Fibroblast of the conjunctiva (primary cell): ENCODE results near the gene PSAP.

Experiments used
- DNase-seq: peaks from one replicate; pipeline ENCODE4 v3.0.0-alpha.2; 2010; ENCODE audit warnings: low read depth

PSAP gene

DNA sequence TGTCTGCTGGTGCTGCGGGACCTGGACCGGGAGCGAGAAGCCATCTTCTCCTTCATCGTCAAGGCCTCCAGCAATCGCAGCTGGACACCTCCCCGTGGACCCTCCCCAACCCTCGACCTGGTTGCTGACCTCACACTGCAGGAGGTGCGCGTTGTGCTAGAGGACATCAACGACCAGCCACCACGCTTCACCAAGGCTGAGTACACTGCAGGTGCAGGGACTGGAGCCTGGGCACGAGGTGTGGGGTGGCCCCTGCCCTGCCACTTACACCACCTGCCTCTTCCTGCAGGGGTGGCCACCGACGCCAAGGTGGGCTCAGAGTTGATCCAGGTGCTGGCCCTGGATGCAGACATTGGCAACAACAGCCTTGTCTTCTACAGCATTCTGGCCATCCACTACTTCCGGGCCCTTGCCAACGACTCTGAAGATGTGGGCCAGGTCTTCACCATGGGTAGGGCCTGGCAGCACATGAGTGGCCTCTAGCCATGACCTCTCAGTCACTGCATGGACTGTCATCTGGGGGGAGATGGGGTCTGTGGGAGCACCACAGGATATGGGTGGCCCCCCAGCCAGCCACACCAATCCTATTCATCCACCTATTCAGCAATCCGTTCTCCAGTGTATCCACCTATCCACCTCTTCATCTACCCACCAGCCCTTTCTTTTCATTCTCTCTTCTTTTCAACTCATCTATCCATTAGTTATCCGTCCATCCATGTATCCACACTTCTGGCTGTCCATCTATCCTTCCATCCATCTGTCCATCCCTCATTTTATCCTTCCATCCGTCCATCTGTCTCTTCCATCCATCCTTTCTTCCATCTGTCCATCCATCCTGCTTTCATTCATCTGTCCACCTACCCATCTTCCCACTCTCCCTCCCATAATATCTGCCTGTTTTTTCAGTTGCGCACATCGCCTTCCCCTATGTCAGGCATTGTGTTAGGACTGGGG lies 43.2 kb downstream of the PSAP start:
- no peak for DNase-seq

DNA sequence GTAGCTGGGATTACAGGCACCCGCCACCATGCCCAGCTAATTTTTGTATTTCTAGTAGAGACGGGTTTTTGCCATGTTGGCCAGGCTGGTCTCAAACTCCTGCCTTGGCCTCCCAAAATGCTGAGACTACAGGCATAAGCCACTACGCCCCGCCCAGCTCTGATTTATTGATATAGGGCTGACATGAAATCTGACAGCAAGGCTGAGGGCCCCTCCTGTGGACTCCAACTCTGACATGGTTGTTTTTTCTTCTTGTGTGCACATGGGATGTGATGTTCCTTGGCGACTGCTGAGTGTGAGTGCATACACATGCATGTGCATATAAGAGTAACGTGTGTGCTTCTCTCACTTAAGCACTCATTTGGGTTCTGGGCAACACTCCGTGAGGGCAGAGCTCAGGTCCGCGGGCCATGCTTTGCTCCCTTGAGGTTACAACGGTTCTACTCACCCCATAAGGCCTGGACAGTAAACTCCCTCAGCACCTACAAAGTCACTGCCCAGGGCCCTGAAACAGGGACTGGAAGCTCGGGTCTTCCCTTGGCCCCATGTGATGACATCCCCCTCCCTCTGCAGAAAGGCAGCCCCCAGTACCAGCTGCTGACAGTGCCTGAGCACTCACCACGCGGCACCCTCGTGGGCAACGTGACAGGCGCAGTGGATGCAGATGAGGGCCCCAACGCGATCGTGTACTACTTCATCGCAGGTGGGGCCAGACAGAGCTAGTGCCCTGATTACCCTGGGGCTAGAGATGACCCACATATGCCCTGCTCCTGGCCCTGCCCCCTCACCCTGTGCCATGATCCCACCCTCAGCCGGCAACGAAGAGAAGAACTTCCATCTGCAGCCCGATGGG lies 44.1 kb downstream of the PSAP start:
- DNase-seq, result no peak

DNA sequence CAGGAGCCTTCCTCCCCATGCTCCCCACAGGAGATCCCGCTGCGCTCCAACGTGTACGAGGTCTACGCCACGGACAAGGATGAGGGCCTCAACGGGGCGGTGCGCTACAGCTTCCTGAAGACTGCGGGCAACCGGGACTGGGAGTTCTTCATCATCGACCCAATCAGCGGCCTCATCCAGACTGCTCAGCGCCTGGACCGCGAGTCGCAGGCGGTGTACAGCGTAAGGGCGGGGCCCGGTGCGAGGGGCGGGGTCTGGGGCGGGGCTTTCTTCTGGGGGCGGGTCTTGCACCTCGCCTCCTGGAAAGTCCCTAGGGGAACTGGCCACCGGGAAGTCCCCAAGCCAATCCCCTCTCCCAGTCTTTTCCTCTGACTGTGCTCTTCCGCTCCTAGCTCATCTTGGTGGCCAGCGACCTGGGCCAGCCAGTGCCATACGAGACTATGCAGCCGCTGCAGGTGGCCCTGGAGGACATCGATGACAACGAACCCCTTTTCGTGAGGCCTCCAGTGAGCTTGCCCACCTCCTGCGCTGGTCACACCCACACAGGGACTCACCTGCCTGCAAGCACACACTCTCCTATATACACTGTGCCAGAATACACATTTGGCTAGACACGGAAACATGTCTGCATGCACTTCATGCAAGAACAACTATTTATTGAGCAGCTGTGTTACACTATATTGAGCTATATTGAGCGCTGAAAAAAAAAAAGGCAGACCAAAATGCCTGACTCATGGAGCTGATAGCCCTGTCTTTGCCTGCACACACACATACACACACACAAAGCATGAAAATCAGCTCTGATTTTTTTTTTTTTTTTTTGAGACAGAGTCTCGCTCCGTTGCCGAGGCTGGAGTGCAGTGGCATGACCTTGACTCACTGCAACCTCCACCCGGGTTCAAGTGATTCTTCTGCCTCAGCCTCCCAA lies 45.0 kb downstream of the PSAP start:
- DNase-seq, result no peak

DNA sequence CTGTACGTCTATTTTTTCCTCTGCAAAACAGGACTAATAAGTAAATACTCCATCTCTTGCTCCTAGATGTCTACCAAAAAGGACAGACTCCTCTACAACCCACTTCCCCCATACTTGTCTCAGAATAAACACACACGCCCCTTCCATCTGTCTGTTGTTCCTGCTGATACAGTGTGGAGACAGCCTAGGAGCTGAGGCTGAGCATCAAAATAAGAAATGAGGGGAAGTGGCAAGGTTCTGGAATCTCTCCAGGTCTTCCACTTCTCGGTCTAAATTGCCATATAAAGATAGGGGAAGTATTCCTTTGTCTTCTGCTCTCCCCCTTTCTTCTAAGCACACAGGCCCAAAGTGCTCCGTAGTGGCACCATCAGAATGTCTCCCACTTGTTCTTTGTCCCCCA lies 47.0 kb downstream of the PSAP start:
- DNase-seq, result no peak

DNA sequence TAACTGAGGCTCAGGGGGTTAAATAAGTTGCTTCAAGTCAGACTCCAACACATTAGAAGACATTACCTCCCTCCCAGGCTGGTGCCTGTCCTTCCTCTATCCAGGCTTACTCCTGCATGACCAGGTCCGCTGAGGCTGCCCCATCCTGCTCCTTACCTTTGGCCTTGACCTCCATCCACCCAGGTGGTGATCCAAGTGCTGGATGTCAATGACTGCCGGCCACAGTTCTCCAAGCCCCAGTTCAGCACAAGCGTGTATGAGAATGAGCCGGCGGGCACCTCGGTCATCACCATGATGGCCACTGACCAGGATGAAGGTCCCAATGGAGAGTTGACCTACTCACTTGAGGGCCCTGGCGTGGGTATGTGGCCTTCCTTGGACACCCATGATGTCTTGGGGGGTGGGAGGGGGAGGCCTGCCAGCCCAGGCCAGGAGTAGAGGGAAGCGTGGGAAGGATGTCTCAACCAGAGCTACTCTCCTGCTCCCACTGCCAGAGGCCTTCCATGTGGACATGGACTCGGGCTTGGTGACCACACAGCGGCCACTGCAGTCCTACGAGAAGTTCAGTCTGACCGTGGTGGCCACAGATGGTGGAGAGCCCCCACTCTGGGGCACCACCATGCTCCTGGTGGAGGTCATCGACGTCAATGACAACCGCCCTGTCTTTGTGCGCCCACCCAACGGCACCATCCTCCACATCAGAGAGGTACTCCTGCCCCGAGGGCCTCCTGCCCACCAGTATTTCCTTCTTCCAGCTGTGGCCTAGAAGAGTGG lies 48.1 kb downstream of the PSAP start:
- no peak for DNase-seq

DNA sequence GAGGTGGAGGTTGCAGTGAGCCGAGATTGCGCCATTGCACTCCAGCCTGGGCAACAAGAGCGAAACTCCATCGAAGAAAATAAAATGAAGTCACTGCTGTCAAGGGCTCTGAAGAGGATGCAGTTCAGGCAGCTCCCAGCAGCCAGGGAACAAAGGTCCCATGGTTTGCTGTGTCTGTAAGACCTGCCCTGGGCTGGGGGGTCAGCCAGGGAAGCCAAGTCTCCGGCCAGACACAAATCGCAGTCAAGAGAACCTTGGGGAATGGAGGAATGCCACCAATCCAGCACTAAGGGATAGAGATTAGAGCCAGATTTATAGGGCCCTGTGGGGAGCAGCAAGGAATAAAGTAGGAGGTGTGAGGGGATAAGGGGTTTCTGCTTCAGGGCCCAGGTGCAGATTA lies 48.8 kb downstream of the PSAP start:
- DNase-seq, result no peak

DNA sequence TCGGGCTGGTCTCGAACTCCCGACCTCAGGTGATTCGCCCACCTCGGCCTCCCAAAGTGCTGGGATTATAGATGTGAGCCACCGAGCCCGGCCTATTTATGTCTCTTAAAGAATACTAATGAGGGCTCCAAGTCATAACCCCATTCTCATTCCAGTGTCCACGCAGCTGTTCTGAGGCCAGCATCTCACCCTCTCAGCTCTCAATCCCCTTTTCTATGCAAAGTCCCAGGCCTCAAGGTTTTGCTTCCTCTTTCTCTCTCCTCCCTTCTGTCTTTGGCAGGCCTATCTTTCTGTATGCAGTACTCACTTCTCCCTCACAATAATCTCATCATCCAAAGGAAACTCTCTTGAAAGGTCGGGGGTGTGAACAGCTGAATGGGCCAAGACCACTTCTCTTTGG lies 49.7 kb downstream of the PSAP start:
- no peak for DNase-seq

DNA sequence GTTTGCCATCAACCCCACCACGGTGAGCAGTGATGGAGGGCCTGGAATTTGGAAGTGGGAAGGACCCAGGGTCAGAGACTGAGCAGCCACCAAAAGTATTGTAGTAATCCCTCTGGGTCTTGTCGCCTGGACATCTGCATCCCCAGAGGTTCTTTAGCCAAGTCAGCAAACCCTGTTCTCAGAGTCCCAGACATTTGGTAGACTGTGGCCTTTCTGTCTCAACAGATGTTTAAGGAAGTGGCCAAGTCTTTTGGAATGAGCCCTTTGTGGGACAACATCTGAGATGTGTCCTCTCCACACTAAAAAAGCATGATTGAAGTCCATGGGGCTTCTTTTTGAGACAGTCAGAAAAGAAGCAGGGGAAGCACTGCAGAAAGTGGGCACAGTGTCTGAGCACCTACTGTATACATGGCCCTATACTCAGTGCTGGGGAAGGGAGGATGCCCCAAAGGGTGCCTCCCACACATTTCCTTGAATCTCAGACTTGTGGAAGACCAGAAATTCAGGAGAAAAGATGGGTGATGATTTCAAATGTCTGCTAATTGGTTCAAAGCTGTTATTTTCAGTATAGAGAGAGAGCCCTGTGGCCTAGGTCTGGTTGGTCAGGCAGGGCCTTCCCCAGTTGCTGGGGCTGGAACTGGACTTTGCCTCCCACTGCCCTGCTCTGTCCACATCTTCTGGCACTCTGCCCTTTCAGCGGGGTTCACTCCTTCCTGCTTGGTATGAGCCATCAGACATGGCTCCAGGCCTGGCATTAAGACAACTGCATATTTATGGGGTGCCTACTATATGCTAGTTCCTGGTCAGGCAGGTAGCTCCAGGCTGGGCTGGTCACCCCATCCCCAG lies 51.2 kb downstream of the PSAP start:
- no peak for DNase-seq

DNA sequence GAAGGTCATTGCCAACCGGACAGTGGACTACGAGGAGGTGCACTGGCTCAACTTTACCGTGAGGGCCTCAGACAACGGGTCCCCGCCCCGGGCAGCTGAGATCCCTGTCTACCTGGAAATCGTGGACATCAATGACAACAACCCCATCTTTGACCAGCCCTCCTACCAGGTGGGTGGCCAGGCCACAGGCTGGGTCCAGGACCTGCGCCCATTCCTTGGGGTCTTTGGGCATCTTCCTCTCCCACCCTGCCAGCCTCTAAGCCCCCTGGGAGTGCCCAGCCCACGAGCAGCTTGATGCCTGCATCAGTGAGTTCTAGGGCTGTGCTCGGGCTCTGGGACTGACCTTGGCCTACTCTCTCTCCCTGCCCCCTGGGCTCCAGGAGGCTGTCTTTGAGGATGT lies 51.9 kb downstream of the PSAP start:
- no peak for DNase-seq

DNA sequence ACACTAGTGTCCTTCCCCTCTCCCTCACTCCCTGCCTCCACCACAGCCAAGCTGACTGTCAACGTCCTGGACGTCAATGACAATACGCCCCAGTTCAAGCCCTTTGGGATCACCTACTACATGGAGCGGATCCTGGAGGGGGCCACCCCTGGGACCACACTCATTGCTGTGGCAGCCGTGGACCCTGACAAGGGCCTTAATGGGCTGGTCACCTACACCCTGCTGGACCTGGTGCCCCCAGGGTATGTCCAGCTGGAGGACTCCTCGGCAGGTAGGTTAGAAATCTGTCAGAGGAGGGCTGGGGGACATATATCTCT lies 52.8 kb downstream of the PSAP start:
- no peak for DNase-seq

DNA sequence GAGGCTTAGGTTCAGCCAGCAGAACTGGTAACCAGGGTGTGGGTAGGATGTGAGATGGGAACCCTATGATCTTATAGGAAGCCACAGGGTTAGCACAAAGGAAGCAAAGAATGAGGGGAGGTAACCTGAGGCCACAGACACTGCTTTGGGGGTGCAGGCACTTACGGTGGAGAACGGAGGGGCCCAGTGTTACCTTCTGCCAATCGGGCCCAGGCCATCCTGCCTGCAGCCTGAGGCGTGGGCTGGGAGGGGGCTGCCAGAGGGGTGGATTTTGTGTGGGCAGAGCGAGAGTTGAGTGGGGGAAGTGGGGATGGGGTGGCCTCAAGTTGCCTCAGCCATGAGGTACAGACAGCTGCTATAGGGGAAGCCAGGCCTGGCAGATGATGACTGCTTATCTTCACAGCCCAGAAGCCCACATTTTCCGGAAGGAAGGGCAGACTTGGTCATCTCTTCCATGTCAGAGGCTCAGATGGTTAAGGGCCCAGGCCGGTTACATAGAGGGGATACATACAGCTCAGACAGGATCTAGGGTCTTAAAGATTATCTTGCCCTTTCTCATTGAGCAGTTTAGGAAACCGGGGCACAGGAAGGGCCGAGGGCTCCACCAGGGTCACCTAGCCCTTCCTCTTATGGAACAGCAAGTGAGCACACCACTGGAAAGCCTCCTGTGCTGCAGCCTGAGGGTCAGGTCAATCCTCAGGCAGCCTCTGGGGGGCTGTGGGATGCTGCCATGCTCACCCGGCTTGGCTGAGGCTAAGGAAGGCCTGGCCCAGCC lies 53.3 kb downstream of the PSAP start:
- no peak for DNase-seq

DNA sequence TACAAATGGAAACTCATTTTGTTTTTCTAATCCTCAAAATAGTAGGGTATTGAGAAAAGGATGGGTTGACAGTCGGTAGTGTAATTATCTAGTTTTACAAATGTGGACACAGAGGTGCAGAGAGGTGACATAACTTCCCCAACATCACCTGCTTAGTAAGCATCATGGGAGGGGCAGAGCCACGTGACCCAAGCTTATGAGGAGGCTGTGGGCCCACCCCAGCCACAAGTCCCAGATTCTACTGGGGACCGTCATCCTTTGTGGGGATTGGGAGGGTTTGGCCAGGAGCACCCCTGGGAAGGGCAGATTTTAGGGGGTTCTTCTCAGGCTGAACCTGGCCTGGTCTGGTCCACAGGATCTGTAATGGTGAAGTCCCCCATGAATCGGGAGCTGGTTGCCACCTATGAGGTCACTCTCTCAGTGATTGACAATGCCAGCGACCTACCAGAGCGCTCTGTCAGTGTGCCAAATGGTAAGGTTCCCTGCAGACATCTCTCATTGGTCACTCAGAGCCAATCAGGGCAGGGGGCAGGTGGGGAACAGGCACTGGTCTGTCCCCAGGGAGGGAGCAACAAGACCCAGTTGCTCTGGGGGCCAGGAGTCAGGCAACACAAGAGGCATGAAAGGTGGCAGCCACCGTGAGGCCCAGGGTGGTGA lies 54.2 kb downstream of the PSAP start:
- DNase-seq, result no peak

DNA sequence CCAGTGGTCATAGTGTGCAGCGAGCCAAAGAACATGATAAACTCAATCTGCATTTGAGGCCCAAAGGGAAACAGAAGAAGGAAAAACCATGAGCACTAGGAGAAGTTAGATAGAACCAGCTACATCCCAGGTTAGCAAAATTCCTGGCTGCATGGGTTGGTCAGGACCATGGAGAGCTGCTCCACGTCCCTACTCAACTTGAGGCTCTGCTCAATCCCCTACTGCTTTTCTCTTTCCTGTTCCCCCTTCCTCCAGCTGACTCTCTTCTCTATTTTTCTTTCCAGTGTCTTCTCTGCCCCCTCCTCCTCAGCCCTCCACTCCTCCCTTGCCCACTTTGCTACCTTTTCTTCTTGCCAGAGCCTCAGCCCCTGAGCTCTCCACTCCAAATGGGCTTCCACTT lies 55.8 kb downstream of the PSAP start:
- no peak for DNase-seq

DNA sequence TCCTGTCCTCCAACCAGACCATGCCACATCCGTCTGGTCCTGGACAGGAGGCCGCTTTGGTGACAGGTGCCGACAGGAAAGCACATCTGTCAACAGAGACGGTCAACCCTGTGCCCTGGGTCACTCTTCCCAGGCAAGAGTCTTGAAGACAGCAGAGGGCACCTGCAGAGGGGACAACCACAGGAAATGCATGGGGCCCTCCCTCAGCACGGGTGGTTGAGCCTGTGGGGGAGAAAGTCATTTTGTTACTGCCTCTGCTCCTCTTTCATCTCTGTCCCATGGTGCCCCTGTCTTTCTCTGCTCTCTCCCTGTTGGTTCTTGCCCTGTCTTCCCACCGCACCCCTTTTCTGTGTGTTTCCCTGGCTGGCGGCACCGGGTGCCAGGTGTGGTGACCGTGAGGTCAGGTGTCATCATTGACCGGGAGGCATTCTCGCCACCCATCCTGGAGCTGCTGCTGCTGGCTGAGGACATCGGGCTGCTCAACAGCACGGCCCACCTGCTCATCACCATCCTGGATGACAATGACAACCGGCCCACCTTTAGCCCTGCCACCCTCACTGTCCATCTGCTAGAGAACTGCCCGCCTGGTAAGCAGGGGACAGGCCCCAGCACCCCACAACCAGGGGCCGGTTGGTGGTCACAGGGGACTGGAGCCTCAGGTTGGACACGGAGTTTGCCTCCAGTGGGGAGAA lies 60.2 kb downstream of the PSAP start:
- DNase-seq, result no peak

DNA sequence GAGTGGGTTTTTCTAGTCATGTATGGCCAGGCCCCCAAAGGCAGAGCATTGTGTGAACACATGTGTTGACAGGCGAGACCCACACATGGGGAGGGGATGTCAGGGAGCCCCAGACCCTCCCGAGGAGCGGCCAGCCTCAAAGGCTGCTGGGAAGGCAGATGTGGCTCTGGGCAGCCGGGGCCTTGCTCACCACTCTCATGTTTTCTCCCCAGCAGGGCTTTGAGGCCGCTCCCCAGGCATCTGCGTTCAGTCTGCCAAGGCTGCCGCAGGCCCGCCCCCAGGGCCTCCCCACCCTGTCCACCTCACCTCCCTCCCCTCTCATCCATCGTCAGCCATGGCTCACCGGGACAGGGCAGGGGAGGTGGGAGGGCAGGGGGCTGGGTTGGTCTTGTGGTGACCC lies 61.2 kb downstream of the PSAP start:
- DNase-seq, result no peak

DNA sequence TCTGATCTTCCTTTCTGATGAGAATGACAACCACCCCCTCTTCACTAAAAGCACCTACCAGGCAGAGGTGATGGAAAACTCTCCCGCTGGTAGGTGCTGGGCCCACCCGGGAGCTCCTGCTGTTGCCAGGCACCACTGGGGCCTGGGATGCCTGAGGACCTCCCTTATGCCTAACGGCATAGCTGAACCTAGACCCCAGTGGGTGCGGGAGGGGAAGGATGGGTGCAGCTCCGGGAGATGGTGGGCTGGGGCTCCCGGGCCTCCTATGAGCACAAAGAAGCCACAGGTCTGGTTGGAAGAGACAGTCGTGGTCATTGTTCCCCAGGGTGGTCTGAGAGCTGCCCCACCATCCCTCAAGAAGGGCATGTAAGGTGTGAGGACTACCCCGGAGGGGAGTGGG lies 62.1 kb downstream of the PSAP start:
- DNase-seq, result no peak

DNA sequence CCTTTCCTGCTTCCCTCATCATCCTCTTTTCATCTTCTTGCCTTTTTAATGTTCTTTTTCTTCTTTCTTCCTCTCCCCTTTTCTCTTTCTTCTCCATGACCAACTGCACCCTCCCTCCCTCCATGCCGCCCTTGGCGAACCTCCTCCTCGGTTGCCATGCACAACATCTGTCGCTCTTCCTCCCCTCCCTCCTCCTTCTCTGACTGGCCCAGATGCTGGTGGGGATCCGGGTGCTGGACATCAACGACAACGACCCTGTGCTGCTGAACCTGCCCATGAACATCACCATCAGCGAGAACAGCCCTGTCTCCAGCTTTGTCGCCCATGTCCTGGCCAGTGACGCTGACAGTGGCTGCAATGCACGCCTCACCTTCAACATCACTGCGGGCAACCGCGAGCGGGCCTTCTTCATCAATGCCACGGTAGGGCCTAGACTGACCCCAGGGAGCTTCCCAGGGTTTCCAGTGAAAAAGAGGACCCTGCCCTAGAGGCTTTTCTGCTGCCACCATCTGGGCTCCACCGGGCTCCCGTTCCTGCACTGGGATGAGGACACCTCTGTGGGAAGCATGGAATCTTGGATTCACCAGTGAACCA lies 66.3 kb downstream of the PSAP start:
- DNase-seq, result no peak
